K562 (cell line): Measurements from ENCODE around the gene CAMP. TPM values are rescaled to one million over a fixed set of nuclear protein-coding genes. Genes with fewer than 3 reads are reported as not detected.

Experiments
- CBX1 ChIP-seq: sonication (generic); IDR thresholded peaks from 2 replicates; pipeline ENCODE4 v1.6.1; 2016; ENCODE audit warnings: antibody characterized with exemption, low read depth, mild to moderate bottlenecking
- IRF2 ChIP-seq: sonication (generic); formaldehyde crosslinking; IDR thresholded peaks from 2 replicates; pipeline ENCODE4 v1.8.1; 2022; ENCODE audit warnings: mild to moderate bottlenecking, missing genetic modification reagents
- KDM5B ChIP-seq: fragments of 200-600 bp; sonication (generic); IDR thresholded peaks from 2 replicates; pipeline ENCODE4 v1.6.1; 2012; ENCODE audit warnings: low read depth, mild to moderate bottlenecking, moderate library complexity, low read length, control low read depth, inconsistent platforms; ENCODE audit not compliant: insufficient replicate concordance
- NFE2 ChIP-seq: IDR thresholded peaks from 2 replicates; pipeline ENCODE4 v1.6.1; 2014; ENCODE audit warnings: antibody characterized with exemption, low read depth
- PHF20 ChIP-seq: fragments of 450-650 bp; IDR thresholded peaks from 2 replicates; pipeline ENCODE4 v1.6.1; 2018; ENCODE audit not compliant: partially characterized antibody
- POLR2H ChIP-seq: IDR thresholded peaks from 2 replicates; pipeline ENCODE4 v1.6.1; 2016; ENCODE audit warnings: missing genetic modification characterization, low read depth, mild to moderate bottlenecking, control low read depth, missing compliant biosample characterization, moderate library complexity
- SAP30 ChIP-seq: fragments of 200-600 bp; sonication (generic); IDR thresholded peaks from 2 replicates; pipeline ENCODE4 v1.6.1; 2012; ENCODE audit warnings: borderline replicate concordance, low read depth, mild to moderate bottlenecking, moderate library complexity, low read length, control low read depth, inconsistent platforms; ENCODE audit not compliant: insufficient read depth, poor library complexity, severe bottlenecking
- WHSC1 ChIP-seq: IDR thresholded peaks from one replicate; pipeline ENCODE4 v1.6.1; 2012; ENCODE audit warnings: low read length, control low read depth, inconsistent platforms
- ZNF175 ChIP-seq: fragments of 200-800 bp; sonication (Bioruptor generic); IDR thresholded peaks from 2 replicates; pipeline ENCODE4 v1.6.1; 2016; ENCODE audit warnings: low read depth, mild to moderate bottlenecking, missing genetic modification characterization, missing compliant biosample characterization
- polyA plus RNA-seq, 8 experiments: library from polyadenylated mRNA; depleted of rRNA in 4 of 8; stranded (reverse) in 5 of 8; unstranded in 3 of 8; fragments of >200 nt; fragmentation: Nextera tagmentation in 2 of 8; fragmentation: Illumina TruSeq in 1 of 8; extraction: Ambion mirVana in 2 of 8; extraction: Trizol in 1 of 8; gene quantifications; 2 replicates each; pipeline versions ENCODE4 v1.2.1 to v1.2.3, GENCODE V29; 2011 to 2014; ENCODE audit warnings: inconsistent platforms in 1 of 8, missing spikeins in 1 of 8
- total RNA-seq, 7 experiments: library from RNA; depleted of rRNA in 6 of 7; stranded (reverse); fragments of >200 nt in 6 of 7; fragmentation: Illumina TruSeq in 2 of 7; extraction: Trizol in 2 of 7; gene quantifications; 2 replicates each; pipeline versions ENCODE4 v1.2.1 to v1.2.3, GENCODE V29; 2011 to 2021; ENCODE audit warnings: low replicate concordance in 1 of 7
- TF ChIP-seq, protein P1 (sequence below), 2 experiments: fragments of 450-650 bp; IDR thresholded peaks; 2 replicates each; pipeline ENCODE4 v1.6.1; 2016; ENCODE audit warnings: mild to moderate bottlenecking in 2 of 2, borderline replicate concordance in 1 of 2, low read depth in 1 of 2, moderate library complexity in 1 of 2
- TF ChIP-seq, protein P2 (sequence below): fragments of 450-650 bp; formaldehyde crosslinking; IDR thresholded peaks from 2 replicates; pipeline ENCODE4 v1.4.0; 2020; ENCODE audit warnings: mild to moderate bottlenecking, moderate library complexity
- TF ChIP-seq, protein P3 (sequence below), 2 experiments: IDR thresholded peaks; 2 replicates each; pipeline ENCODE4 v1.6.1; 2012; ENCODE audit warnings: improper control_type of control experiment in 2 of 2, low read depth in 2 of 2, low read length in 2 of 2, borderline replicate concordance in 1 of 2

The CAMP gene
- total and polyA plus RNA-seq, 9 of the 15 experiments (the other 6 are each of a cell fraction or from before 2014, with no cell fraction given) = 0.22 TPM; not detected in 8

DNA sequence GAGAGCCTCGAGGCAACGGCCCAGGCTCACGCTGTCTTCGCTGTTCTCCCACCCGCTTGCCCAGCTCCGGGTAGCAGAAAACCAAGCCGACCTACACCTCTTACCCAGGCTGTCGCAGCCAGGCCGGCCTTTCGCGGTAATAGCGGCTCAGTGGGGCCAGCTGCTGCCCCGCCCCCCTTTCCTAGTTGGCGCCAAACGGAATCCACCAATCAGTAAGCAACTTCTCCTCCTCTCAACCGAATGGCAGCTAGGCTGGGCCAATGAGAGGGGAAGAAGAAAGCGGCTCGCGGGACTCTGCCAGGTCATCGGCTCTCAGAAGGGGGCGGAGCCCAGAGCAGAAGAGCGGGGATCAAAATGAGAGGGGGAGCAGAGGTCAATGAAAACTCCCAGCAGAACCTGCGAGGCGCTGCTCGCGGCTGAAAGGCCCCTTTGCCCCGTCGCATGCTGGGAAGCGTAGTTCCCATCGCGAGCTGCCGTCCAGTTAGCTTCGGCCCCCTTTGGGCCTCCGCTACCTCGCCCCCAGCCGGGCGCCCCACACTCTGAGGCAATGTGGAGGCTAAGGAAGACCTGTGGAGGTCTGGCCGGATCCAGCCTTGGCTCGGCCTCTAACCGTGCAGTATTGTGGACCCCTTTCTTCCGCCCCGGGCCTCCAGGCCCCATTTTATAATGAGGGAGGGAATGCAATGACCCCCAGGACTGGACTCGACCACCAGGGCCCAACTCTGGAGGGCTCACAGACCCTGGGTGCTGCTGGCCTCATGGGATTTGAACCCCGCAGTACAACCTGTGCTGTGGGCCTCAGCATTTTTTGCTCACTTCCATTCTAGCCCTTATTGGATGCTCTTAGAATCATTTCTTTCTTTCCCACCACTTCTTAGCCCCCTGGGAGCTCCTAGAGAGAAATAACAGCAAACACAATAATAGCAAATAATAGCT, 34.8 kb upstream of the CAMP start, which contains the start of gene CDC25A (continued):
- TF ChIP-seq, protein P1, sequence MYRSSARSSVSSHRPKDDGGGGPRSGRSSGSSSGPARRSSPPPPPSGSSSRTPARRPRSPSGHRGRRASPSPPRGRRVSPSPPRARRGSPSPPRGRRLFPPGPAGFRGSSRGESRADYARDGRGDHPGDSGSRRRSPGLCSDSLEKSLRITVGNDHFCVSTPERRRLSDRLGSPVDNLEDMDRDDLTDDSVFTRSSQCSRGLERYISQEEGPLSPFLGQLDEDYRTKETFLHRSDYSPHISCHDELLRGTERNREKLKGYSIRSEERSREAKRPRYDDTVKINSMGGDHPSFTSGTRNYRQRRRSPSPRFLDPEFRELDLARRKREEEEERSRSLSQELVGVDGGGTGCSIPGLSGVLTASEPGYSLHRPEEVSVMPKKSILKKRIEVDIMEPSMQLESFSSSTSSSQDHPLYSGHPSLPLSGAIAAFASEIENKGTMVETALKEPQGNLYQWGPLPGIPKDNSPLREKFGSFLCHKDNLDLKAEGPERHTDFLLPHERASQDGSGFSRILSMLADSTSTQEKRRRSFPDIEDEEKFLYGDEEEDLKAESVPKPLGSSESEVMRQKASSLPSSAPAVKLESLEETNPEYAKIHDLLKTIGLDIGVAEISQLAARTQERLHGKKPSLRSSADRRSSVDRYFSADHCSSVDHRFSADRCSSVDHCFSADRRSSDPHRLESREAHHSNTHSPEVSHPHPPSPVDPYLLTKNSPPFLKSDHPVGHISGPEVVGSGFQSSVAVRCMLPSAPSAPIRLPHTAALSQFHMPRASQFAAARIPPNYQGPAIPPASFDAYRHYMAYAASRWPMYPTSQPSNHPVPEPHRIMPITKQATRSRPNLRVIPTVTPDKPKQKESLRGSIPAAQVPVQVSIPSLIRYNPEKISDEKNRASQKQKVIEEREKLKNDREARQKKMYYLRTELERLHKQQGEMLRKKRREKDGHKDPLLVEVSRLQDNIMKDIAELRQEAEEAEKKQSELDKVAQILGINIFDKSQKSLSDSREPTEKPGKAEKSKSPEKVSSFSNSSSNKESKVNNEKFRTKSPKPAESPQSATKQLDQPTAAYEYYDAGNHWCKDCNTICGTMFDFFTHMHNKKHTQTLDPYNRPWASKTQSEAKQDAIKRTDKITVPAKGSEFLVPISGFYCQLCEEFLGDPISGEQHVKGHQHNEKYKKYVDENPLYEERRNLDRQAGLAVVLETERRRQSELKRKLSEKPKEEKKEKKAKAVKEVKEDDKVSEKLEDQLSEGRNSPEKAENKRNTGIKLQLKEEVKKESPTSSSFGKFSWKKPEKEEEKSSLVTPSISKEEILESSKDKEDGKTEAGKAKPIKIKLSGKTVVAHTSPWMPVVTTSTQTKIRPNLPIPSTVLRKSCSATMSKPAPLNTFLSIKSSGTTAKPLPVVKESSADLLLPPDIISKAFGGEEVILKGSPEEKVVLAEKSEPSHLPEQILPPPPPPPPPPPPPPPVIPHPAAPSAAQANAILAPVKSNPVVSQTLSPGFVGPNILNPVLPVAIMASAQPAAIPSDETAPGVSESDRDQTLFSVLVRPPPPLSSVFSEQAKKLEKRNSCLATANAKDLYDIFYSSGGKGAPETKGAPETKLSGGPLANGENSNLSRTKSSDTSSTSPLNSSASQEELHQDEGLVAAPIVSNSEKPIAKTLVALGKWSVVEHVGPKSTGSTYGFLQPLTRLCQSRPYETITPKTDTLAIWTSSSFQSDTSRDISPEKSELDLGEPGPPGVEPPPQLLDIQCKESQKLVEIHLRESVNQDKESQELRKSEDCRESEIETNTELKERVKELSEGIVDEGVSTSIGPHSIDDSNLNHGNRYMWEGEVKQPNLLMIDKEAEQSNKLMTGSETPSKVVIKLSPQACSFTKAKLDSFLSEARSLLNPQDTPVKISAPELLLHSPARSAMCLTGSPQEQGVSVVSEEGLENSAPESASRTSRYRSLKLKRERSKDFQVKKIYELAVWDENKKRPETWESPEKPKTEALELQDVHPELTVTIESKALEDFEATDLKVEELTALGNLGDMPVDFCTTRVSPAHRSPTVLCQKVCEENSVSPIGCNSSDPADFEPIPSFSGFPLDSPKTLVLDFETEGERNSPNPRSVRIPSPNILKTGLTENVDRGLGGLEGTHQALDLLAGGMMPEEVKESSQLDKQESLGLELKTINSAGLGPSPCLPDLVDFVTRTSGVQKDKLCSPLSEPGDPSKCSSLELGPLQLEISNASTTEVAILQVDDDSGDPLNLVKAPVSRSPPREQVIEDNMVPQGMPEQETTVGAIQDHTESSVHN (IDR thresholded peaks at IDR 0.05; ENCODE audit: borderline replicate concordance in 1 of 2, low read depth in 1 of 2) = no peak
- TF ChIP-seq POLR2H (peak; percentile 71), WHSC1 (no peak), IRF2 (CRISPR knock-in tag) (no peak), CBX1 (no peak), ZNF175 (CRISPR knock-in tag) (no peak), KDM5B (peak; percentile 76), SAP30 (peak; percentile 99), NFE2 (no peak), PHF20 (peak; percentile 70)
- TF ChIP-seq, protein P2, sequence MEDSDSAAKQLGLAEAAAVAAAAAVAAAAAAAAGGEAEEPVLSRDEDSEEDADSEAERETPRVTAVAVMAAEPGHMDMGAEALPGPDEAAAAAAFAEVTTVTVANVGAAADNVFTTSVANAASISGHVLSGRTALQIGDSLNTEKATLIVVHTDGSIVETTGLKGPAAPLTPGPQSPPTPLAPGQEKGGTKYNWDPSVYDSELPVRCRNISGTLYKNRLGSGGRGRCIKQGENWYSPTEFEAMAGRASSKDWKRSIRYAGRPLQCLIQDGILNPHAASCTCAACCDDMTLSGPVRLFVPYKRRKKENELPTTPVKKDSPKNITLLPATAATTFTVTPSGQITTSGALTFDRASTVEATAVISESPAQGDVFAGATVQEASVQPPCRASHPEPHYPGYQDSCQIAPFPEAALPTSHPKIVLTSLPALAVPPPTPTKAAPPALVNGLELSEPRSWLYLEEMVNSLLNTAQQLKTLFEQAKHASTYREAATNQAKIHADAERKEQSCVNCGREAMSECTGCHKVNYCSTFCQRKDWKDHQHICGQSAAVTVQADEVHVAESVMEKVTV (CRISPR knock-in tag) = no peak
- TF ChIP-seq, protein P3, sequence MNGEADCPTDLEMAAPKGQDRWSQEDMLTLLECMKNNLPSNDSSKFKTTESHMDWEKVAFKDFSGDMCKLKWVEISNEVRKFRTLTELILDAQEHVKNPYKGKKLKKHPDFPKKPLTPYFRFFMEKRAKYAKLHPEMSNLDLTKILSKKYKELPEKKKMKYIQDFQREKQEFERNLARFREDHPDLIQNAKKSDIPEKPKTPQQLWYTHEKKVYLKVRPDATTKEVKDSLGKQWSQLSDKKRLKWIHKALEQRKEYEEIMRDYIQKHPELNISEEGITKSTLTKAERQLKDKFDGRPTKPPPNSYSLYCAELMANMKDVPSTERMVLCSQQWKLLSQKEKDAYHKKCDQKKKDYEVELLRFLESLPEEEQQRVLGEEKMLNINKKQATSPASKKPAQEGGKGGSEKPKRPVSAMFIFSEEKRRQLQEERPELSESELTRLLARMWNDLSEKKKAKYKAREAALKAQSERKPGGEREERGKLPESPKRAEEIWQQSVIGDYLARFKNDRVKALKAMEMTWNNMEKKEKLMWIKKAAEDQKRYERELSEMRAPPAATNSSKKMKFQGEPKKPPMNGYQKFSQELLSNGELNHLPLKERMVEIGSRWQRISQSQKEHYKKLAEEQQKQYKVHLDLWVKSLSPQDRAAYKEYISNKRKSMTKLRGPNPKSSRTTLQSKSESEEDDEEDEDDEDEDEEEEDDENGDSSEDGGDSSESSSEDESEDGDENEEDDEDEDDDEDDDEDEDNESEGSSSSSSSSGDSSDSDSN (IDR thresholded peaks at IDR 0.05; ENCODE audit: borderline replicate concordance in 1 of 2, low read depth in 2 of 2, low read length in 2 of 2) = peak in 1 of 2 experiments; percentile 61; a peak in 1 of 4 replicates
